ENCODE measurements around the gene BRSK2. TPM values are rescaled to one million over a fixed set of nuclear protein-coding genes. Genes with fewer than 3 reads are reported as not detected.

Gene BRSK2
- total and polyA plus RNA-seq, 4 donors: 0.35 to 0.56 (median 0.52) TPM

- DNase-seq: peak in 2 of 3 donors; percentile 23 to 33
- Histone ChIP-seq H3K4me3 (no peak overlapping the region), H3K9ac (ENCODE audit: insufficient read depth in 1 of 2, low read length in 2 of 2) (no peak overlapping the region), H3K27ac (ENCODE audit: low read depth in 1 of 2, low read length in 1 of 2) (no peak overlapping the region), H3K4me1 (ENCODE audit: control insufficient read depth in 5 of 5, insufficient read depth in 5 of 5, low read length in 5 of 5) (peaks cover 0 to 5% (median 0%) of the 10 kb centered on the region in 5 donors), H3K36me3 (ENCODE audit: control insufficient read depth in 4 of 4, insufficient read depth in 4 of 4, low read length in 4 of 4) (no peaks in the 10 kb centered on the region), H3K9me3 (ENCODE audit: control insufficient read depth in 4 of 4, insufficient read depth in 3 of 4, low read length in 3 of 4) (no peaks in the 10 kb centered on the region), H3K27me3 (ENCODE audit: control insufficient read depth in 3 of 3, insufficient read depth in 3 of 3, low read length in 2 of 3) (peaks cover 0 to 9% (median 0%) of the 10 kb centered on the region in 3 donors)
- WGBS, 2 donors: 77 to 85% methylated on average over 14 of the region's 14 CpGs
- no peak for TF ChIP-seq CTCF (IDR thresholded peaks at IDR 0.05; ENCODE audit: control extremely low read depth, extremely low read depth)
- no peak for ATAC-seq (ENCODE audit: insufficient read depth, low FRiP score)
Observed at GRCh38 chr11:1348146-1348795, 41.5 kb upstream of the BRSK2 start.

- 45 to 59% methylated on average over 21 to 25 of the region's 25 CpGs for WGBS, 2 donors
- no peak for TF ChIP-seq CTCF (IDR thresholded peaks at IDR 0.05; ENCODE audit: control extremely low read depth, extremely low read depth)
- H3K9ac ChIP-seq (ENCODE audit: insufficient read depth in 1 of 2, low read length in 2 of 2): no peak overlapping the region
- H3K4me3 ChIP-seq: no peak overlapping the region
- H3K9me3 ChIP-seq (ENCODE audit: control insufficient read depth in 4 of 4, insufficient read depth in 3 of 4, low read length in 3 of 4): no peaks in the 10 kb centered on the region
- DNase-seq: no peak
- no peaks in the 10 kb centered on the region for H3K36me3 ChIP-seq (ENCODE audit: control insufficient read depth in 4 of 4, insufficient read depth in 4 of 4, low read length in 4 of 4)
- H3K27me3 ChIP-seq (ENCODE audit: control insufficient read depth in 3 of 3, insufficient read depth in 3 of 3, low read length in 2 of 3): peaks cover 0 to 8% (median 0%) of the 10 kb centered on the region in 3 donors
- no peak overlapping the region for H3K27ac ChIP-seq (ENCODE audit: low read depth in 1 of 2, low read length in 1 of 2)
- H3K4me1 ChIP-seq (ENCODE audit: control insufficient read depth in 5 of 5, insufficient read depth in 5 of 5, low read length in 5 of 5): peaks cover 0 to 5% (median 0%) of the 10 kb centered on the region in 5 donors
- ATAC-seq (ENCODE audit: insufficient read depth, low FRiP score): no peak
Observed at GRCh38 chr11:1348796-1349326, 40.9 kb upstream of the BRSK2 start.

- WGBS, 2 donors: 67 to 82% methylated on average over 29 of the region's 29 CpGs
Observed at GRCh38 chr11:1349327-1350041, 40.2 kb upstream of the BRSK2 start.

More at GRCh38 chr11:1349327-1350041, 40.2 kb upstream of the BRSK2 start:
- no peak for TF ChIP-seq CTCF (IDR thresholded peaks at IDR 0.05; ENCODE audit: control extremely low read depth, extremely low read depth)
- Histone ChIP-seq H3K9me3 (ENCODE audit: control insufficient read depth in 4 of 4, insufficient read depth in 3 of 4, low read length in 3 of 4) (no peaks in the 10 kb centered on the region), H3K27me3 (ENCODE audit: control insufficient read depth in 3 of 3, insufficient read depth in 3 of 3, low read length in 2 of 3) (peaks cover 0 to 3% (median 0%) of the 10 kb centered on the region in 3 donors), H3K36me3 (ENCODE audit: control insufficient read depth in 4 of 4, insufficient read depth in 4 of 4, low read length in 4 of 4) (no peaks in the 10 kb centered on the region), H3K4me1 (ENCODE audit: control insufficient read depth in 5 of 5, insufficient read depth in 5 of 5, low read length in 5 of 5) (peaks cover 0 to 5% (median 0%) of the 10 kb centered on the region in 5 donors), H3K9ac (ENCODE audit: insufficient read depth in 1 of 2, low read length in 2 of 2) (no peak overlapping the region), H3K4me3 (no peak overlapping the region), H3K27ac (ENCODE audit: low read depth in 1 of 2, low read length in 1 of 2) (no peak overlapping the region)
- DNase-seq (no peak), ATAC-seq (ENCODE audit: insufficient read depth, low FRiP score) (no peak)

All from lung (tissue), 12 donors.